IMR-90 (cell line): ENCODE results near the gene CPSF4. TPM values are rescaled to one million over a fixed set of nuclear protein-coding genes. Genes with fewer than 3 reads are reported as not detected.
A peak's percentile ranks its signal among the peaks of the same experiment; 100 is the strongest.

Experiments
- ATAC-seq: fragments of 200-7000 bp; cut with Tn5 transposase; 2 replicates; pipeline ENCODE4 v1.9.1; 2020; ENCODE audit warnings: low read depth, mild to moderate bottlenecking, moderate library complexity
- BruUV-seq: library from RNA; stranded (reverse); fragments of 400-500 nt; replicated peaks from 2 replicates; lab custom pipeline; 2021; lab: Mats Ljungman, UMichigan
- CTCF ChIA-PET: fragments of 300-600 bp; formaldehyde crosslinking; extraction: SDS; loops from one replicate; lab custom pipeline; 2021; ENCODE audit warnings: antibody characterized with exemption; lab: Yijun Ruan, JAX
- POLR2A ChIA-PET: fragments of 300-600 bp; sonication (Branson Sonifier 250); formaldehyde crosslinking; loops from one replicate; lab custom pipeline; 2022; ENCODE audit warnings: antibody characterized with exemption; ENCODE audit not compliant: unreplicated experiment; lab: Charles Lee
- DNase-seq: peaks from one replicate; pipeline ENCODE4 v3.0.0; 2013
- H2AFZ ChIP-seq: replicated peaks from 2 replicates; pipeline ENCODE3; 2013; ENCODE audit warnings: low read length, mild to moderate bottlenecking; ENCODE audit not compliant: poor library complexity
- H2AK5ac ChIP-seq: 2 replicates; pipeline ENCODE4 v1.6.1; 2013; ENCODE audit warnings: low read depth, low read length, inconsistent platforms
- H2AK9ac ChIP-seq: replicated peaks from 2 replicates; pipeline ENCODE3; 2013; ENCODE audit warnings: mild to moderate bottlenecking, low read depth, low read length, moderate library complexity; ENCODE audit not compliant: poor library complexity
- H2BK120ac ChIP-seq: 2 replicates; pipeline ENCODE4 v1.6.1; 2013; ENCODE audit warnings: low read depth, low read length, inconsistent platforms
- H2BK15ac ChIP-seq: 3 replicates; pipeline ENCODE4 v1.6.1; 2013; ENCODE audit warnings: low read depth, low read length, inconsistent platforms
- H2BK20ac ChIP-seq: 2 replicates; pipeline ENCODE4 v1.6.1; 2013; ENCODE audit warnings: low read depth, mild to moderate bottlenecking, inconsistent platforms, low read length, moderate library complexity
- H2BK5ac ChIP-seq: 2 replicates; pipeline ENCODE4 v1.6.1; 2013; ENCODE audit warnings: mild to moderate bottlenecking, low read depth, low read length, inconsistent platforms; ENCODE audit not compliant: poor library complexity, severe bottlenecking
- H3K14ac ChIP-seq: replicated peaks from 2 replicates; pipeline ENCODE4 v1.6.1; 2013; ENCODE audit warnings: low read depth, low read length, inconsistent platforms
- H3K18ac ChIP-seq: 2 replicates; pipeline ENCODE4 v1.6.1; 2013; ENCODE audit warnings: low read depth, low read length, control low read depth
- H3K23ac ChIP-seq: 2 replicates; pipeline ENCODE4 v1.6.1; 2013; ENCODE audit warnings: low read depth, low read length, inconsistent platforms
- H3K27ac ChIP-seq: 2 replicates; pipeline ENCODE4 v1.5.1; 2013; ENCODE audit warnings: mild to moderate bottlenecking, control low read depth, low read length; ENCODE audit not compliant: insufficient read depth
- H3K27me3 ChIP-seq: 2 replicates; pipeline ENCODE4 v1.6.1; 2013; ENCODE audit warnings: low read length; ENCODE audit not compliant: control insufficient read depth, insufficient read depth
- H3K36me3 ChIP-seq: 2 replicates; pipeline ENCODE4 v1.6.1; 2013; ENCODE audit warnings: low read length, mixed read lengths; ENCODE audit not compliant: control insufficient read depth, insufficient read depth
- H3K4ac ChIP-seq: 2 replicates; pipeline ENCODE4 v1.6.1; 2013; ENCODE audit warnings: low read depth, low read length, inconsistent platforms
- H3K4me1 ChIP-seq: 2 replicates; pipeline ENCODE4 v1.6.1; 2013; ENCODE audit warnings: low read length, mixed read lengths; ENCODE audit not compliant: control insufficient read depth, insufficient read depth
- H3K4me2 ChIP-seq: 2 replicates; pipeline ENCODE4 v1.6.1; 2013; ENCODE audit warnings: low read depth, mild to moderate bottlenecking, control low read depth, low read length, moderate library complexity
- H3K4me3 ChIP-seq: 2 replicates; pipeline ENCODE4 v1.5.1; 2013; ENCODE audit warnings: low read depth, mild to moderate bottlenecking, control low read depth, low read length, moderate library complexity; ENCODE audit not compliant: insufficient read depth
- H3K56ac ChIP-seq: 2 replicates; pipeline ENCODE4 v1.6.1; 2013; ENCODE audit warnings: low read length, inconsistent platforms; ENCODE audit not compliant: insufficient read depth; ENCODE audit errors: extremely low read depth
- H3K79me1 ChIP-seq, 2 experiments: 2 replicates each; pipeline ENCODE4 v1.6.1; 2013; ENCODE audit warnings: low read length in 2 of 2, inconsistent platforms in 1 of 2, low read depth in 1 of 2
- H3K9ac ChIP-seq: 2 replicates; pipeline ENCODE4 v1.6.1; 2013; ENCODE audit warnings: low read depth, low read length, control low read depth
- H3K9me1 ChIP-seq: 2 replicates; pipeline ENCODE4 v1.6.1; 2013; ENCODE audit warnings: low read length, inconsistent platforms; ENCODE audit not compliant: insufficient read depth
- H3K9me3 ChIP-seq: 2 replicates; pipeline ENCODE4 v1.6.1; 2013; ENCODE audit warnings: low read length; ENCODE audit not compliant: control insufficient read depth, insufficient read depth
- H4K20me1 ChIP-seq: 2 replicates; pipeline ENCODE4 v1.6.1; 2013; ENCODE audit warnings: low read length, inconsistent platforms; ENCODE audit not compliant: insufficient read depth
- H4K5ac ChIP-seq: 2 replicates; pipeline ENCODE4 v1.6.1; 2013; ENCODE audit warnings: mild to moderate bottlenecking, low read depth, low read length, control low read depth
- H4K8ac ChIP-seq, 2 experiments: 2 replicates each; pipeline ENCODE4 v1.6.1; 2013; ENCODE audit warnings: low read depth in 2 of 2, low read length in 2 of 2, control low read depth in 1 of 2, inconsistent platforms in 1 of 2
- H4K91ac ChIP-seq: 2 replicates; pipeline ENCODE4 v1.6.1; 2013; ENCODE audit warnings: low read depth, low read length, inconsistent platforms; ENCODE audit not compliant: insufficient read depth
- BHLHE40 ChIP-seq: fragments of 150-350 bp; IDR thresholded peaks from 2 replicates; pipeline ENCODE4 v1.6.1; 2016; ENCODE audit warnings: mild to moderate bottlenecking, low read depth, low read length
- CHD1 ChIP-seq: IDR thresholded peaks from 2 replicates; pipeline ENCODE4 v1.6.1; 2012; ENCODE audit warnings: low read depth, low read length, improper control_type of control experiment
- CTCF ChIP-seq: conservative IDR thresholded peaks from 2 replicates; pipeline ENCODE4 v1.5.1; 2012; ENCODE audit warnings: mild to moderate bottlenecking, low read depth, low read length, improper control_type of control experiment
- FOS ChIP-seq: fragments of 150-350 bp; IDR thresholded peaks from 2 replicates; pipeline ENCODE4 v1.6.1; 2016; ENCODE audit warnings: low read depth, low read length
- MAFK ChIP-seq: IDR thresholded peaks from 2 replicates; pipeline ENCODE4 v1.6.1; 2012; ENCODE audit warnings: low read depth, low read length, improper control_type of control experiment
- MAZ ChIP-seq: IDR thresholded peaks from 2 replicates; pipeline ENCODE4 v1.6.1; 2012; ENCODE audit warnings: low read depth, mild to moderate bottlenecking, low read length, improper control_type of control experiment, moderate library complexity, borderline replicate concordance
- NFE2L2 ChIP-seq: fragments of 150-350 bp; IDR thresholded peaks from 2 replicates; pipeline ENCODE4 v1.6.1; 2016; ENCODE audit warnings: low read depth, mild to moderate bottlenecking, low read length
- RAD21 ChIP-seq: IDR thresholded peaks from 2 replicates; pipeline ENCODE4 v1.6.1; 2012; ENCODE audit warnings: low read length, improper control_type of control experiment
- RCOR1 ChIP-seq: IDR thresholded peaks from 2 replicates; pipeline ENCODE4 v1.6.1; 2012; ENCODE audit warnings: mild to moderate bottlenecking, low read length, improper control_type of control experiment; ENCODE audit not compliant: insufficient replicate concordance
- SMC3 ChIP-seq: fragments of 150-350 bp; IDR thresholded peaks from 2 replicates; pipeline ENCODE4 v1.6.1; 2016; ENCODE audit warnings: low read depth, mild to moderate bottlenecking, antibody characterized with exemption, low read length, moderate library complexity
- USF2 ChIP-seq: fragments of 150-350 bp; IDR thresholded peaks from 2 replicates; pipeline ENCODE4 v1.6.1; 2017; ENCODE audit warnings: mild to moderate bottlenecking, antibody characterized with exemption, low read length, low read depth
- WGBS, 2 experiments: methylation state at CpG; one replicate each; pipeline versions ENCODE4 v1.1.5 to v1.1.7; 2013; ENCODE audit warnings: missing lambda C conversion rate in 2 of 2; ENCODE audit not compliant: insufficient read length in 1 of 2; ENCODE audit errors: extremely low coverage in 2 of 2; 5-methylcytosine and 5-hydroxymethylcytosine counted together
- dilution Hi-C: fragments of 300-500 bp; cut with HindIII; formaldehyde crosslinking; loops from one replicate; pipeline ENCODE4 v1.14.3; 2018; ENCODE audit warnings: low sequenced_read_pairs; ENCODE audit not compliant: unreplicated experiment
- in situ Hi-C: fragments of 300-500 bp; cut with MboI; formaldehyde crosslinking; loops from 3 replicates; pipeline ENCODE4 v1.14.3; 2019; ENCODE audit warnings: low sequenced_read_pairs, inconsistent platforms, mixed read lengths
- intact Hi-C: fragments of 100-400 bp; cut with micrococcal nuclease; formaldehyde crosslinking; loops from 2 replicates; pipeline ENCODE4 v1.10.0; 2022
- polyA plus RNA-seq, 3 experiments: library from polyadenylated mRNA; depleted of rRNA; stranded (reverse); fragments of >200 nt; gene quantifications; 2 replicates each; pipeline ENCODE4 v1.2.3, GENCODE V29; 2012; ENCODE audit warnings: low replicate concordance in 1 of 3
- total RNA-seq: library from RNA; depleted of rRNA; stranded (reverse); fragments of >200 nt; gene quantifications from 2 replicates; pipeline ENCODE4 v1.2.3, GENCODE V29; 2012

CPSF4 gene
- total and polyA plus RNA-seq, 2 of the 4 experiments (the other 2 are of a cell fraction) = 23.8 to 44.9 TPM

DNA sequence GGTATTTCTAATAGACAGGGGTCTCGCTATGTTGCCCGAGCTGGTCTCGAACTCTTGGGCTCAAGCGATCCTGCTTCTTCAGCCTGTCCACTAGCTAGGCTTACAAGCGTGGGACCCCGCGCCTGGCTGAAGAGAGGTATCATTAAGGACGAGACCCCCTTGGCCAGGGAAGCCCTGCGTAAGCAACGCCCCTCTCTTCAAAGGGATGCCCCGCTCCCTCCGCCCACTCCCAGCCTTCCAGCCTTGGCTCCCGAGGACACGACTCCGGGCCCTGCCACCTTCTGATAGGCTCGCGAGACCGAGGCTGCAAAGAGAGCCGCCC, 65.5 kb downstream of the CPSF4 start:
- peak overlapping the region; percentile 100 for H2AFZ ChIP-seq
- H3K27ac ChIP-seq = peak overlapping the region; percentile 71
- peak overlapping the region; percentile 95 for H2AK9ac ChIP-seq
- peak overlapping the region; percentile 50 for H3K9ac ChIP-seq
- peaks cover 3% of the 10 kb centered on the region for H3K36me3 ChIP-seq
- peak overlapping the region; percentile 77 for H2BK5ac ChIP-seq
- H3K56ac ChIP-seq = no peak overlapping the region
- in situ Hi-C loops = no loop called here
- no TSS peak for BruUV-seq
- H4K91ac ChIP-seq = peak overlapping the region; percentile 86; the same call in 1 of the 2 replicates
- DNase-seq (no peak), ATAC-seq (no peak; the same call in 1 of the 2 replicates)
- no peaks in the 10 kb centered on the region for H3K9me1 ChIP-seq
- peak overlapping the region; percentile 25; the same call in 1 of the 2 replicates for H3K18ac ChIP-seq
- dilution Hi-C loops = no loop called here
- peak overlapping the region; percentile 94 for H3K4me2 ChIP-seq
- ChIA-PET POLR2A (no interaction called here), CTCF (no interaction called here)
- H3K79me1 ChIP-seq = peaks cover 10 to 41% of the 10 kb centered on the region in 2 experiments
- H2AK5ac ChIP-seq = no peak overlapping the region; the same call in 1 of the 2 replicates
- H3K14ac ChIP-seq = 0 out of 2 replicates have a peak overlapping the region, but pooled peaks have one; percentile 34
- H3K27me3 ChIP-seq = no peaks in the 10 kb centered on the region
- H2BK120ac ChIP-seq = no peak overlapping the region; the same call in 1 of the 2 replicates
- intact Hi-C loops = loop anchor here (2.0 kb wide), 3 partner anchors 49 to 113 kb away; partner anchors contain the start of genes FAM200A and ZSCAN25
- no peak overlapping the region for H2BK15ac ChIP-seq
- H2BK20ac ChIP-seq = no peak overlapping the region
- H4K5ac ChIP-seq = peak overlapping the region; percentile 96
- H3K4me3 ChIP-seq = peak overlapping the region; percentile 61
- H3K4me1 ChIP-seq = peaks cover 6% of the 10 kb centered on the region
- H3K23ac ChIP-seq = no peak overlapping the region
- 22% methylated on average over 3 of the region's 19 CpGs; no CpG with 5 or more reads in 1 of the 2 experiments for WGBS, 2 experiments
- peak overlapping the region; percentile 83 to 98 for H4K8ac ChIP-seq
- H3K4ac ChIP-seq = peak overlapping the region; percentile 82
- peaks cover 3% of the 10 kb centered on the region; the same call in 1 of the 2 replicates for H4K20me1 ChIP-seq
- TF ChIP-seq CTCF = no peak
- no peak for TF ChIP-seq SMC3
- TF ChIP-seq MAZ = no peak
- TF ChIP-seq USF2 = no peak
- no peak for TF ChIP-seq RCOR1
- TF ChIP-seq BHLHE40 = no peak
- no peak for TF ChIP-seq MAFK
- no peak for TF ChIP-seq FOS
- TF ChIP-seq RAD21 = no peak
- TF ChIP-seq CHD1 = no peak
- no peak for TF ChIP-seq NFE2L2
- H3K9me3 ChIP-seq = no peaks in the 10 kb centered on the region
